ENCODE data around the gene GDPD5. TPM values are rescaled to one million over a fixed set of nuclear protein-coding genes. Genes with fewer than 3 reads are reported as not detected.

GDPD5 gene
- total RNA-seq, 3 donors from 2014 or later (not counting 1 experiment from before 2014, with no cell fraction given): 49.7 to 95.2 (median 60.2) TPM

GRCh38 chr11:75526192-75526541 is 426 bp upstream of the GDPD5 start:
- no peak overlapping the region for H3K27ac ChIP-seq (ENCODE audit: low read length)
- DNase-seq: no peak
- H3K4me3 Mint-ChIP-seq: peak overlapping the region; percentile 69

GRCh38 chr11:75524665-75525432 is 892 bp downstream of the GDPD5 start:
- Mint-ChIP-seq H3K27me3 (ENCODE audit: low read depth in 2 of 2) (peaks cover 10 to 14% of the 10 kb centered on the region in 2 donors), H3K36me3 (no peaks in the 10 kb centered on the region), H3K4me3 (peak overlapping the region; percentile 81), H3K27ac (peak overlapping the region in 1 of 2 donors; percentile 75), H3K9me3 (no peaks in the 10 kb centered on the region), H3K4me1 (peaks cover 18 to 38% of the 10 kb centered on the region in 2 donors)
- 6% methylated on average over 51 of the region's 51 CpGs for WGBS (ENCODE audit: insufficient coverage)
- Histone ChIP-seq H3K27ac (ENCODE audit: low read length) (no peak overlapping the region), H3K4me1 (ENCODE audit: control insufficient read depth, insufficient read depth, low read length) (peaks cover 31% of the 10 kb centered on the region), H3K36me3 (ENCODE audit: control insufficient read depth, insufficient read depth, low read length) (no peaks in the 10 kb centered on the region), H3K9me3 (ENCODE audit: control insufficient read depth, insufficient read depth, low read length) (no peaks in the 10 kb centered on the region), H3K27me3 (ENCODE audit: control insufficient read depth, insufficient read depth, low read length) (no peaks in the 10 kb centered on the region), H3K4me3 (ENCODE audit: low read length) (peak overlapping the region; percentile 62)
- no peak for TF ChIP-seq CTCF (IDR thresholded peaks at IDR 0.05)
- intact Hi-C loops (cut with micrococcal nuclease): no loop called here
- no peak for ATAC-seq
- DNase-seq: peak; percentile 30 to 55

More at GRCh38 chr11:75526192-75526541, 426 bp upstream of the GDPD5 start:
- Mint-ChIP-seq H3K36me3 (no peaks in the 10 kb centered on the region), H3K27ac (peak overlapping the region in 1 of 2 donors; percentile 75), H3K27me3 (ENCODE audit: low read depth in 2 of 2) (peaks cover 19 to 22% of the 10 kb centered on the region in 2 donors), H3K4me1 (peaks cover 17 to 52% of the 10 kb centered on the region in 2 donors), H3K9me3 (no peaks in the 10 kb centered on the region)
- Histone ChIP-seq H3K4me3 (ENCODE audit: low read length) (peak overlapping the region; percentile 52), H3K36me3 (ENCODE audit: control insufficient read depth, insufficient read depth, low read length) (no peaks in the 10 kb centered on the region), H3K27me3 (ENCODE audit: control insufficient read depth, insufficient read depth, low read length) (no peaks in the 10 kb centered on the region), H3K9me3 (ENCODE audit: control insufficient read depth, insufficient read depth, low read length) (no peaks in the 10 kb centered on the region), H3K4me1 (ENCODE audit: control insufficient read depth, insufficient read depth, low read length) (peaks cover 31% of the 10 kb centered on the region)
- intact Hi-C loops (cut with micrococcal nuclease): no loop called here
- no peak for TF ChIP-seq CTCF (IDR thresholded peaks at IDR 0.05)
- no peak for ATAC-seq
- 2% methylated on average over 21 of the region's 21 CpGs for WGBS (ENCODE audit: insufficient coverage)

GRCh38 chr11:75523811-75524664 is 1.7 kb downstream of the GDPD5 start:
- DNase-seq (peak in 1 of 2 donors; percentile 51), ATAC-seq (no peak)
- no peak overlapping the region for H3K27ac ChIP-seq (ENCODE audit: low read length)
- intact Hi-C loops (cut with micrococcal nuclease): no loop called here
- WGBS (ENCODE audit: insufficient coverage): 53% methylated on average over 10 of the region's 10 CpGs
- Mint-ChIP-seq H3K9me3 (no peaks in the 10 kb centered on the region), H3K27me3 (ENCODE audit: low read depth in 2 of 2) (peaks cover 9 to 10% of the 10 kb centered on the region in 2 donors), H3K36me3 (no peaks in the 10 kb centered on the region), H3K4me3 (peak overlapping the region; percentile 81), H3K4me1 (peaks cover 18 to 35% of the 10 kb centered on the region in 2 donors), H3K27ac (peak overlapping the region in 1 of 2 donors; percentile 75)
- TF ChIP-seq CTCF (IDR thresholded peaks at IDR 0.05): no peak
- H3K9me3 ChIP-seq (ENCODE audit: control insufficient read depth, insufficient read depth, low read length): no peaks in the 10 kb centered on the region
- peaks cover 31% of the 10 kb centered on the region for H3K4me1 ChIP-seq (ENCODE audit: control insufficient read depth, insufficient read depth, low read length)
- H3K4me3 ChIP-seq (ENCODE audit: low read length): peak overlapping the region; percentile 62
- no peaks in the 10 kb centered on the region for H3K36me3 ChIP-seq (ENCODE audit: control insufficient read depth, insufficient read depth, low read length)
- H3K27me3 ChIP-seq (ENCODE audit: control insufficient read depth, insufficient read depth, low read length): no peaks in the 10 kb centered on the region

Measured in natural killer cell (primary cell).